B cell (primary cell): ENCODE measurements around the gene SYNJ2. TPM values are rescaled to one million over a fixed set of nuclear protein-coding genes. Genes with fewer than 3 reads are reported as not detected.
A peak's percentile ranks its signal among the peaks of the same experiment; 100 is the strongest.

Source experiments
- ATAC-seq: fragments of 200-7000 bp; cut with Tn5 transposase; one replicate; pipeline ENCODE4 v1.10.0; 2021; ENCODE audit warnings: low read depth, mild to moderate bottlenecking, moderate number of reproducible peaks, moderate library complexity
- CTCF ChIA-PET: fragments of 350-600 bp; sonication (Branson Sonifier 250); formaldehyde crosslinking; loops from one replicate; lab custom pipeline; 2021; ENCODE audit warnings: antibody characterized with exemption, inconsistent platforms; lab: Charles Lee
- POLR2A ChIA-PET: fragments of 350-600 bp; sonication (Branson Sonifier 250); formaldehyde crosslinking; loops from one replicate; lab custom pipeline; 2021; ENCODE audit warnings: antibody characterized with exemption; lab: Charles Lee
- DNase-seq: peaks from one replicate; pipeline ENCODE4 v3.0.0; 2013
- H2AFZ ChIP-seq: 2 replicates; pipeline ENCODE4 v1.6.1; 2012; ENCODE audit warnings: mild to moderate bottlenecking, low read depth, low read length; ENCODE audit not compliant: insufficient read depth, poor library complexity, severe bottlenecking
- H3K27ac ChIP-seq, 2 donors: 1 replicate in 1 of 2; 2 replicates in 1 of 2; pipeline ENCODE4 v1.5.1; 2012 to 2013; ENCODE audit warnings: low read length in 2 of 2, mild to moderate bottlenecking in 2 of 2, moderate library complexity in 1 of 2
- H3K27me3 ChIP-seq, 4 experiments: fragments of 200-600 bp in 1 of 4; sonication (generic) in 1 of 4; replicated peaks in 1 of 4; 1 replicate in 2 of 4; 2 replicates in 2 of 4; pipeline versions ENCODE4 v1.6.1 to v1.7.0; 2013 to 2016; ENCODE audit warnings: low read length in 3 of 4, mild to moderate bottlenecking in 2 of 4, mixed read lengths in 1 of 4, moderate library complexity in 1 of 4; ENCODE audit not compliant: insufficient read depth in 4 of 4, control insufficient read depth in 3 of 4; ENCODE audit errors: control extremely low read depth in 1 of 4
- H3K36me3 ChIP-seq, 2 experiments: replicated peaks in 1 of 2; 1 replicate in 1 of 2; 2 replicates in 1 of 2; pipeline versions ENCODE4 v1.6.1 to v1.7.1; 2013; ENCODE audit warnings: low read length in 1 of 2; ENCODE audit not compliant: insufficient read depth in 2 of 2, control insufficient read depth in 1 of 2; ENCODE audit errors: control extremely low read depth in 1 of 2, extremely low read depth in 1 of 2
- H3K4me1 ChIP-seq, 2 donors: fragments of 200-600 bp in 1 of 2; sonication (generic) in 1 of 2; 1 replicate in 1 of 2; 2 replicates in 1 of 2; pipeline versions ENCODE4 v1.5.1 to v1.6.1; 2013 to 2017; ENCODE audit warnings: low read length in 2 of 2; ENCODE audit not compliant: control insufficient read depth in 2 of 2, insufficient read depth in 2 of 2
- H3K4me2 ChIP-seq: replicated peaks from 2 replicates; pipeline ENCODE3; 2012; ENCODE audit warnings: mild to moderate bottlenecking, low read depth, low read length; ENCODE audit not compliant: poor library complexity, severe bottlenecking
- H3K4me3 ChIP-seq, 5 experiments: fragments of 200-600 bp in 1 of 5; sonication (generic) in 1 of 5; 1 replicate in 3 of 5; 2 replicates in 2 of 5; pipeline versions ENCODE4 v1.5.1 to v1.7.0; 2011 to 2016; ENCODE audit warnings: low read length in 4 of 5, mild to moderate bottlenecking in 4 of 5, low read depth in 2 of 5, control low read depth in 1 of 5, moderate library complexity in 1 of 5; ENCODE audit not compliant: insufficient read depth in 1 of 5; ENCODE audit errors: control extremely low read depth in 1 of 5, extremely low read depth in 1 of 5
- H3K79me2 ChIP-seq: fragments of 200-600 bp; sonication (generic); one replicate; pipeline ENCODE4 v1.6.0; 2016; ENCODE audit warnings: low read length; ENCODE audit not compliant: control insufficient read depth, insufficient read depth
- H3K9ac ChIP-seq: fragments of 200-600 bp; sonication (generic); 2 replicates; pipeline ENCODE4 v1.6.1; 2017; ENCODE audit warnings: mild to moderate bottlenecking, low read length, moderate library complexity
- H3K9me3 ChIP-seq, 3 donors: one replicate each; pipeline versions ENCODE4 v1.6.1 to v1.7.1; 2013; ENCODE audit warnings: low read length in 2 of 3; ENCODE audit not compliant: control insufficient read depth in 2 of 3, insufficient read depth in 1 of 3; ENCODE audit errors: control extremely low read depth in 1 of 3
- H4K20me1 ChIP-seq: 2 replicates; pipeline ENCODE4 v1.6.0; 2012; ENCODE audit warnings: mild to moderate bottlenecking, low read length; ENCODE audit not compliant: insufficient read depth, control insufficient read depth, poor library complexity, severe bottlenecking
- H3K27ac Mint-ChIP-seq: one replicate; pipeline ENCODE4 v1.8.0; 2021; ENCODE audit warnings: mixed read lengths
- H3K27me3 Mint-ChIP-seq: one replicate; pipeline ENCODE4 v1.8.0; 2021; ENCODE audit warnings: mixed read lengths
- H3K4me1 Mint-ChIP-seq: one replicate; pipeline ENCODE4 v1.8.0; 2021; ENCODE audit warnings: mixed read lengths
- H3K4me3 Mint-ChIP-seq: one replicate; pipeline ENCODE4 v1.8.0; 2021; ENCODE audit warnings: mixed read lengths
- H3K9me3 Mint-ChIP-seq: one replicate; pipeline ENCODE4 v1.8.0; 2022; ENCODE audit warnings: mixed read lengths; ENCODE audit not compliant: insufficient read depth
- EZH2 ChIP-seq: IDR thresholded peaks from 2 replicates; pipeline ENCODE4 v1.6.1; 2012; ENCODE audit warnings: borderline replicate concordance, low read depth, mild to moderate bottlenecking, moderate library complexity, low read length; ENCODE audit not compliant: insufficient read depth, poor library complexity, severe bottlenecking
- WGBS: methylation state at CpG from one replicate; pipeline ENCODE4 v1.1.5; 2013; ENCODE audit warnings: missing lambda C conversion rate; ENCODE audit not compliant: insufficient coverage; 5-methylcytosine and 5-hydroxymethylcytosine counted together
- intact Hi-C: fragments of 100-400 bp; cut with micrococcal nuclease; formaldehyde crosslinking; loops from one replicate; pipeline ENCODE4 v1.10.0; 2022
- polyA plus RNA-seq: library from polyadenylated mRNA; depleted of rRNA; stranded (reverse); fragments of >200 nt; gene quantifications from 2 replicates; pipeline ENCODE4 v1.2.3, GENCODE V29; 2012
- total RNA-seq, 2 donors: library from RNA; stranded (reverse); fragments of 120-200 nt in 1 of 2; gene quantifications; 1 replicate in 1 of 2; 2 replicates in 1 of 2; pipeline versions ENCODE4 v1.2.3 to v1.2.4, GENCODE V29; 2013 to 2022
- TF ChIP-seq, protein P1 (sequence below): fragments of 200-600 bp; IDR thresholded peaks from one replicate; pipeline ENCODE4 v1.8.0; 2022; ENCODE audit warnings: antibody characterized with exemption, mild to moderate bottlenecking

The SYNJ2 gene
- total and polyA plus RNA-seq, 2 donors (not counting 1 experiment from before 2014, with no cell fraction given) = 5.2 to 11.4 TPM

DNA sequence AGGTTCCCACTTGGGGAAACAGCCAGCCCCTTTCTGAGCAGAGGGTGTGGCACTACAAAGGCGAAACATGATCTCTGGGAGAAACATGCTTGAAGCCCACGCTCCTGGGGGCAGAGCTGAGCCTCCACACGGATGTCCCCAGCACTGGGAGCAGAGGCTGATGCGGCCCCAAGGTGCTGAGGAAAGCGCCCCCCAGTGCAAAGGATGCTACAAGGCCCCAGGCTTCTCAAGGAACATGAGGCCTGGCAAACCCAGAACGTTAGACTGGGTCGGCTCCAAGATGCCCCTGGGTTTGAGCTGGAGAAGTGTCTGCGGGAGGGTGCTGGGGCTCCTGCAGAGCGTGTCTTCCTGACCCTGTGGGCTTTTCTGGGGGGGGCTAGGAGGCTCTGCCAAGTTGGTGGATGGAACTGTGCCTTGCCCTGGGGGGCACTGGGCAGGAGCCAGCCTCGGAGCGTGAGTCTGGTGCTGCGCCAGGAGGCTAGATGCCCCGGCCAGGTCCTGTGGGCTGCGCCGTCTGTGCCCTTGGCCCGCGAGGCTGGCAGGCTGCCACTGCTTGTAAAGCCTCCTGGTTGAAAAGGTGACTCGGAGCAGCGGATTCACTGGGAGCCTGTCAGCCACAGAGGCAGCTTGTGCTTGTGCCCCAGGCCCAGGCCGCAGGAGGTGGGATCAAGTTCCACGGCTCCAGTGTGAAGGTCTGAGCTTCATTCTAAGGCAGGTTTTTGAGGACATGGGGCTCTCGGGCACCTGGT, 8.1 kb downstream of the SYNJ2 start:
- H3K27me3 ChIP-seq = peaks cover 0 to 2% (median 0%) of the 10 kb centered on the region in 4 experiments
- TF ChIP-seq EZH2 = no peak
- TF ChIP-seq, protein P1, sequence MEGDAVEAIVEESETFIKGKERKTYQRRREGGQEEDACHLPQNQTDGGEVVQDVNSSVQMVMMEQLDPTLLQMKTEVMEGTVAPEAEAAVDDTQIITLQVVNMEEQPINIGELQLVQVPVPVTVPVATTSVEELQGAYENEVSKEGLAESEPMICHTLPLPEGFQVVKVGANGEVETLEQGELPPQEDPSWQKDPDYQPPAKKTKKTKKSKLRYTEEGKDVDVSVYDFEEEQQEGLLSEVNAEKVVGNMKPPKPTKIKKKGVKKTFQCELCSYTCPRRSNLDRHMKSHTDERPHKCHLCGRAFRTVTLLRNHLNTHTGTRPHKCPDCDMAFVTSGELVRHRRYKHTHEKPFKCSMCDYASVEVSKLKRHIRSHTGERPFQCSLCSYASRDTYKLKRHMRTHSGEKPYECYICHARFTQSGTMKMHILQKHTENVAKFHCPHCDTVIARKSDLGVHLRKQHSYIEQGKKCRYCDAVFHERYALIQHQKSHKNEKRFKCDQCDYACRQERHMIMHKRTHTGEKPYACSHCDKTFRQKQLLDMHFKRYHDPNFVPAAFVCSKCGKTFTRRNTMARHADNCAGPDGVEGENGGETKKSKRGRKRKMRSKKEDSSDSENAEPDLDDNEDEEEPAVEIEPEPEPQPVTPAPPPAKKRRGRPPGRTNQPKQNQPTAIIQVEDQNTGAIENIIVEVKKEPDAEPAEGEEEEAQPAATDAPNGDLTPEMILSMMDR = no peak
- ChIA-PET CTCF (interaction anchor here (1.5 kb wide), 1 partner anchor 9 kb away, joined by 4 read pairs; no protein-coding TSS in a partner anchor), POLR2A (no interaction called here)
- peaks cover 0 to 7% (median 0%) of the 10 kb centered on the region in 3 donors for H3K9me3 ChIP-seq
- 80% methylated on average over 21 of the region's 22 CpGs for WGBS
- H3K4me1 ChIP-seq = peaks cover 18 to 37% of the 10 kb centered on the region in 2 donors
- no peaks in the 10 kb centered on the region for H3K36me3 ChIP-seq
- peak overlapping the region; percentile 87 for H3K4me2 ChIP-seq
- ATAC-seq (no peak), DNase-seq (no peak)
- H3K4me3 ChIP-seq = peak overlapping the region in 1 of 5 experiments; percentile 60
- H3K79me2 ChIP-seq = peaks cover 44% of the 10 kb centered on the region
- no peaks in the 10 kb centered on the region for H3K9me3 Mint-ChIP-seq
- H3K27me3 Mint-ChIP-seq = no peaks in the 10 kb centered on the region
- H3K27ac ChIP-seq = peak overlapping the region in 1 of 2 donors; percentile 61
- intact Hi-C loops = loop anchor here (1.0 kb wide), 1 partner anchor 7 kb away; no protein-coding TSS in a partner anchor
- H3K27ac Mint-ChIP-seq = peak overlapping the region; percentile 92
- H3K4me1 Mint-ChIP-seq = peaks cover 33% of the 10 kb centered on the region
- peak overlapping the region; percentile 79 for H2AFZ ChIP-seq
- peak overlapping the region; percentile 91 for H3K4me3 Mint-ChIP-seq
- no peaks in the 10 kb centered on the region for H4K20me1 ChIP-seq
- peak overlapping the region; percentile 66 for H3K9ac ChIP-seq
